GM20431 (cell line): ENCODE measurements around the gene POU2AF2.
"Not testable (repeated sequence)": the region's sequence is repeated elsewhere in the genome, so short reads cannot be mapped to it uniquely, and the experiment has no call there.

Experiments
- in situ Hi-C: fragments of 300-500 bp; cut with MseI, MboI; formaldehyde crosslinking; loops from one replicate; pipeline ENCODE4 v1.15.0; 2020; ENCODE audit warnings: low sequenced_read_pairs; ENCODE audit not compliant: unreplicated experiment

Gene POU2AF2

GRCh38 chr11:111245425-111245824 is at the start of gene POU2AF2:
Gene POU2AF2, plus strand, starts transcription at chr11:111245725. Its CDS starts 129 bp downstream, at chr11:111245854.
- in situ Hi-C loops, result loop anchor here (25.0 kb wide), 1 partner anchor 783 kb away; no protein-coding TSS in a partner anchor

GRCh38 chr11:111200010-111200534 is 45.5 kb upstream of the POU2AF2 start:
- in situ Hi-C loops, result no loop called here

- in situ Hi-C loops, result no loop called here
Measured at GRCh38 chr11:111204211-111204610, 41.3 kb upstream of the POU2AF2 start.

- in situ Hi-C loops, result no loop called here
Measured at GRCh38 chr11:111205632-111206385, 39.7 kb upstream of the POU2AF2 start.

GRCh38 chr11:111206472-111206871 is 39.1 kb upstream of the POU2AF2 start:
- in situ Hi-C loops, result no loop called here

GRCh38 chr11:111207213-111207612 is 38.3 kb upstream of the POU2AF2 start:
- in situ Hi-C loops, result no loop called here

- in situ Hi-C loops, result no loop called here
Measured at GRCh38 chr11:111209543-111210355, 35.8 kb upstream of the POU2AF2 start.

GRCh38 chr11:111213256-111213655 is 32.3 kb upstream of the POU2AF2 start:
- in situ Hi-C loops, result no loop called here

- in situ Hi-C loops, result no loop called here
Measured at GRCh38 chr11:111220721-111221120, 24.8 kb upstream of the POU2AF2 start.

- in situ Hi-C loops, result no loop called here
Measured at GRCh38 chr11:111221208-111221607, 24.3 kb upstream of the POU2AF2 start.

- in situ Hi-C loops, result not testable (repeated sequence)
Measured at GRCh38 chr11:111221936-111222335, 23.6 kb upstream of the POU2AF2 start.

GRCh38 chr11:111222821-111223455 is 22.6 kb upstream of the POU2AF2 start:
- in situ Hi-C loops, result not testable (repeated sequence)

- in situ Hi-C loops, result loop anchor here (25.0 kb wide), 1 partner anchor 764 kb away; no protein-coding TSS in a partner anchor
Measured at GRCh38 chr11:111225881-111226280, 19.6 kb upstream of the POU2AF2 start.

- in situ Hi-C loops, result loop anchor here (25.0 kb wide), 1 partner anchor 767 kb away; no protein-coding TSS in a partner anchor
Measured at GRCh38 chr11:111229604-111230003, 15.9 kb upstream of the POU2AF2 start.

- in situ Hi-C loops, result loop anchor here (25.0 kb wide), 1 partner anchor 768 kb away; no protein-coding TSS in a partner anchor
Measured at GRCh38 chr11:111230122-111230465, 15.4 kb upstream of the POU2AF2 start.

GRCh38 chr11:111231836-111232235 is 13.7 kb upstream of the POU2AF2 start:
- in situ Hi-C loops, result loop anchor here (25.0 kb wide), 1 partner anchor 770 kb away; no protein-coding TSS in a partner anchor

- in situ Hi-C loops, result loop anchor here (25.0 kb wide), 1 partner anchor 774 kb away; no protein-coding TSS in a partner anchor
Measured at GRCh38 chr11:111236383-111236782, 9.1 kb upstream of the POU2AF2 start.

- in situ Hi-C loops, result loop anchor here (25.0 kb wide), 1 partner anchor 776 kb away; no protein-coding TSS in a partner anchor
Measured at GRCh38 chr11:111237926-111238325, 7.6 kb upstream of the POU2AF2 start.

GRCh38 chr11:111246956-111247355 is 1.4 kb downstream of the POU2AF2 start:
- in situ Hi-C loops, result loop anchor here (25.0 kb wide), 1 partner anchor 785 kb away; no protein-coding TSS in a partner anchor

- in situ Hi-C loops, result no loop called here
Measured at GRCh38 chr11:111250936-111251335, 5.4 kb downstream of the POU2AF2 start.
